Large intestine (tissue), 3 donors: ENCODE data around the gene FAM163A. TPM values are rescaled to one million over a fixed set of nuclear protein-coding genes. Genes with fewer than 3 reads are reported as not detected.
"Not testable (repeated sequence)": the region's sequence is repeated elsewhere in the genome, so short reads cannot be mapped to it uniquely, and the experiment has no call there.

ENCODE experiments used
- DNase-seq, 2 donors: peaks; one replicate each; pipeline versions ENCODE4 v3.0.0 to v3.0.0-alpha.2; 2013
- H3K27ac ChIP-seq: one replicate; pipeline ENCODE4 v1.5.1; 2013; ENCODE audit warnings: low read length
- H3K27me3 ChIP-seq: 2 replicates; pipeline ENCODE4 v1.6.1; 2013; ENCODE audit warnings: low read length; ENCODE audit not compliant: control insufficient read depth, insufficient read depth
- H3K36me3 ChIP-seq: 2 replicates; pipeline ENCODE4 v1.6.1; 2013; ENCODE audit warnings: low read length; ENCODE audit not compliant: control insufficient read depth, insufficient read depth
- H3K4me1 ChIP-seq: one replicate; pipeline ENCODE4 v1.6.1; 2013; ENCODE audit warnings: low read length; ENCODE audit not compliant: control insufficient read depth, insufficient read depth
- H3K4me3 ChIP-seq: one replicate; pipeline ENCODE4 v1.5.1; 2013; ENCODE audit warnings: low read length
- H3K9me3 ChIP-seq: one replicate; pipeline ENCODE4 v1.6.1; 2013; ENCODE audit warnings: mild to moderate bottlenecking, low read depth, low read length, moderate library complexity; ENCODE audit not compliant: control insufficient read depth
- WGBS: methylation state at CpG from one replicate; pipeline ENCODE4 v1.1.5; 2013; ENCODE audit warnings: low lambda C conversion rate; ENCODE audit not compliant: insufficient coverage; 5-methylcytosine and 5-hydroxymethylcytosine counted together
- polyA plus RNA-seq: library from polyadenylated mRNA; unstranded; fragments of 120-200 nt; gene quantifications from one replicate; pipeline ENCODE4 v1.2.1, GENCODE V29; 2013

FAM163A gene
- polyA plus RNA-seq, 1 donor = 5.5 TPM

DNA sequence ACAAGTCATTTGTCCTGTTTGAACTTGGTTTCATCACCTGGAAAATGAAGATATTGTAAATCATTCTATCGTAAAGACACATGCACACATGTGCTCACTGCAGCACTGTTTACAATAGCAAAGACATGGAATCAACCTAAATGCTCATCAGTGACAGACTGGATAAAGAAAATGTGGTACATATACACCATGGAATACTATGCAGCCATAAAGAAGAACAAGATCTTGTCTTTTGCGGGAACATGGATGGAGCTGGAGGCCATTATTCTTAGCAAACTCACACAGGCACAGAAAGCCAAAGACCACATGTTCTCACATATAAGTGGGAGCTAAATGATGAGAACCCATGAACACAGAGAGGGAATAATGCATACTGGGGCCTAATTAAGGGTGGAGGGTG is 61.3 kb downstream of the FAM163A start:
- H3K36me3 ChIP-seq, H3K4me3 ChIP-seq, H3K27ac ChIP-seq, H3K27me3 ChIP-seq, DNase-seq, H3K9me3 ChIP-seq: not testable (repeated sequence)
- WGBS = no CpG with 5 or more reads among the region's 2 CpGs
- H3K4me1 ChIP-seq = peaks cover 13% of the 10 kb centered on the region

DNA sequence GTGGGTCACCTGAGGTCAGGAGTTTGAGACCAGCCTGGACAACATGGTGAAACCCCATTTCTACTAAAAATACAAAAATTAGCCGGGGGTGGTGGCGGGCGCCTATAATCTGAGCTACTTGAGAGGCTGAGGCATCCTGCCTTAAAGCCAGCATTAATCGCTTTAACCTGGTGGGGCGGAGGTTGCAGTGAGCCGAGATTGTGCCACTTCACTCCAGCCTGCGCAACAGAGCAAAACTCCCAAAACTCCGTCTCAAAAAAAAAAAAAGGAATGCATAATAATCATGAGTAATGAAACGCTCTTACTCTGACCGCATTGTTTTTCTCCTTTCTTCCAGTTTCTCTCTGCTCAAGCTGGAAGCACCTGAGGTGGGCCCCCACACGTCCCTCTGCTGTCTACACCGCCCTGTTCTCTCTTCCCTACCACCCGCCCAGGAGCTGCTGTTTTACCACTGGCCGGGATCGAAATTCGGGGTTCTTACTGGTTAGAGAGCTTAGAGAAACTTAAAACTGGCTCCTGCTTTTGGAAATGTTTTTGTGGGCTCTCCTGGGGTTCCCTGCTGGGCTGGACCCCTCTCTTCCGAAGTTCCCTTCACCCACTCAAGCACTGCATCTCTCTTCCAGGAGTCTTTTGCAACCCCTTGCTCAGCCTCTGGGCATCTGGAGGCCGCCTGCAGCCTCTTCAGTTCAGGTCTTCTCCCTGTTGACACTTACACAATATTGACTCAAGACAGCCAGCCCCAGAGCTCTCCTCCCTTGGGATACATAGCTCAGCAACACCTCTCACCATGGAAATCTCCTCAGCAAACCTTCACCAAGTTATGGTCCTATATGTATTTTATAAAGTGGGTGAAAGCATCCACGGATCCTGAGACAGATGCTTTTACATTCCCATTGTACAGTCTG is 62.5 kb downstream of the FAM163A start:
- H3K27me3 ChIP-seq = no peaks in the 10 kb centered on the region
- H3K9me3 ChIP-seq = no peaks in the 10 kb centered on the region
- DNase-seq = no peak
- no peak overlapping the region for H3K27ac ChIP-seq
- H3K4me1 ChIP-seq = peaks cover 13% of the 10 kb centered on the region
- no peaks in the 10 kb centered on the region for H3K36me3 ChIP-seq
- WGBS = 100% methylated on average over 1 of the region's 19 CpGs
- no peak overlapping the region for H3K4me3 ChIP-seq

- Histone ChIP-seq H3K9me3 (no peaks in the 10 kb centered on the region), H3K4me3 (no peak overlapping the region), H3K4me1 (peaks cover 13% of the 10 kb centered on the region), H3K36me3 (no peaks in the 10 kb centered on the region), H3K27ac (no peak overlapping the region), H3K27me3 (no peaks in the 10 kb centered on the region)
- WGBS = no CpG with 5 or more reads among the region's 4 CpGs
- DNase-seq = no peak
These were observed 63.2 kb downstream of the FAM163A start for GRCh38 chr1:179806333-179806732.

GRCh38 chr1:179807291-179807690 is 64.2 kb downstream of the FAM163A start:
- H3K27me3 ChIP-seq = no peaks in the 10 kb centered on the region
- H3K36me3 ChIP-seq = no peaks in the 10 kb centered on the region
- peaks cover 13% of the 10 kb centered on the region for H3K4me1 ChIP-seq
- no peaks in the 10 kb centered on the region for H3K9me3 ChIP-seq
- 93% methylated on average over 3 of the region's 9 CpGs for WGBS
- H3K4me3 ChIP-seq = no peak overlapping the region
- no peak for DNase-seq
- peak overlapping the region; percentile 78 for H3K27ac ChIP-seq

- Histone ChIP-seq H3K36me3 (no peaks in the 10 kb centered on the region), H3K27me3 (no peaks in the 10 kb centered on the region), H3K9me3 (no peaks in the 10 kb centered on the region), H3K4me3 (no peak overlapping the region), H3K4me1 (peaks cover 13% of the 10 kb centered on the region), H3K27ac (peak overlapping the region; percentile 78)
- DNase-seq = peak; percentile 76 to 85
- WGBS = no CpG with 5 or more reads among the region's 11 CpGs
These were observed 64.8 kb downstream of the FAM163A start for GRCh38 chr1:179807691-179808485.

GRCh38 chr1:179808503-179808902 is 65.4 kb downstream of the FAM163A start:
- H3K9me3 ChIP-seq = no peaks in the 10 kb centered on the region
- no peaks in the 10 kb centered on the region for H3K36me3 ChIP-seq
- no peak for DNase-seq
- H3K27ac ChIP-seq = no peak overlapping the region
- WGBS = 86% methylated on average over 1 of the region's 1 CpG
- no peak overlapping the region for H3K4me3 ChIP-seq
- H3K27me3 ChIP-seq = no peaks in the 10 kb centered on the region
- peaks cover 13% of the 10 kb centered on the region for H3K4me1 ChIP-seq

DNA sequence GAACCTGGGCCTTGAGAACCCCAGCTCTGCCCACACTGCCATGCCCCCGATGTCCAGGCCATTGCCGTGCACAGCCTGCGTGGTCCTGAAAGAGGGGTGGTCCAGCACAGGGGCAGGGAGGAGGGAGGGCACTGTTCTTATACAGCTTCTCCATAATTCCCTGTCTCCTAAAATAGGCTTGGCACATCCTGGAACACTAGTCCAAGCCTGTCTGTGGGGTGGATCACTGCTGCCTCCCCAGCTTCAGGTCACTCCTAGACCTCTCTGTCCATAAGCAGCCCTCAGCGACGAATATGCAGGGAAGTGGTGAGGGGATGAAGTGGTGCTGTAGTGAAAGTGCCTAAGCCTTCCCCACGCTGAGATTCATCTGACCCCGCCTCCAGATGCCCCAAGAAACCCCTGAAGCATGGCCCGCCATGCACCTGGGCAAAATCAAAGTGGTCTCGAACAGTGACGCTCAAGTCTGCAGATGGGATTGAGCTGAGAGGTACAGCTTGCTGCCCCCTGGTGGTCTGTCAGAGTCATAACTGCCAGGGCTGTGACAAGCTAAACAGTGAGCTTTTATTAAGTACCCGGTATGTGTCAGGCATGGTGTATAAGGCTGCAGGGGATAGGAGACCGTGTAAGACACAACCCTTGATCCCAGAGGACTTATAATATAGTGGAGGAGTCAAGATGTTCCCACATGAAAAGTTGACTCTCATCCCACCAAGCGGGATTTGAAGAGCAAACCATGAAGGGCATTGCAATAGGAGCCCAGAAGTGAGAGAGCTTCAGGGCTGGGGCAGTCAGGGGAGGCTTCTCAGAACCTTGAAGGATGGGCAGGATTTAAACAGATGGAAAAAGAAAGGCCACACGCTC is 66.6 kb downstream of the FAM163A start:
- Histone ChIP-seq H3K27me3 (no peaks in the 10 kb centered on the region), H3K4me3 (no peak overlapping the region), H3K27ac (no peak overlapping the region), H3K4me1 (peaks cover 18% of the 10 kb centered on the region), H3K9me3 (no peaks in the 10 kb centered on the region), H3K36me3 (no peaks in the 10 kb centered on the region)
- peak; percentile 63 to 67 for DNase-seq
- no CpG with 5 or more reads among the region's 14 CpGs for WGBS

DNA sequence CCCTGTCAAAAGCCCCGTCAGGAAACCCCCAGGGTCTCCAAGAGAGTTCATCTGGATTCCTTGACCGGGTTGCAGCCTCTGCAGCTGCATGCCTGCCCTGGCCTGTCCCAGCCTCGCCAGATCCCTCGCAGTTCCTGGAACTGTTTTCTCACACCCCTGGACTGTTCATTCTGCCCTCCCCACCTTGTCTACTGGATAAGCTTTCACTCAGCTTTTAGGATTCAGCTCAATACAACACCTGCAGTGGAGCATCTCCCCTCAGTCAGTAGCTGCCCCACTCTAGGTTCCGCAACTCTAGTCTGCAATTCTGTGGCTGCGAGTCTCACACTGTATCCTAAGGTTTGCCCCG is 67.2 kb downstream of the FAM163A start:
- no CpG with 5 or more reads among the region's 7 CpGs for WGBS
- no peaks in the 10 kb centered on the region for H3K36me3 ChIP-seq
- H3K4me1 ChIP-seq = peaks cover 19% of the 10 kb centered on the region
- no peak overlapping the region for H3K27ac ChIP-seq
- no peaks in the 10 kb centered on the region for H3K9me3 ChIP-seq
- no peak overlapping the region for H3K4me3 ChIP-seq
- no peaks in the 10 kb centered on the region for H3K27me3 ChIP-seq
- DNase-seq = no peak

DNA sequence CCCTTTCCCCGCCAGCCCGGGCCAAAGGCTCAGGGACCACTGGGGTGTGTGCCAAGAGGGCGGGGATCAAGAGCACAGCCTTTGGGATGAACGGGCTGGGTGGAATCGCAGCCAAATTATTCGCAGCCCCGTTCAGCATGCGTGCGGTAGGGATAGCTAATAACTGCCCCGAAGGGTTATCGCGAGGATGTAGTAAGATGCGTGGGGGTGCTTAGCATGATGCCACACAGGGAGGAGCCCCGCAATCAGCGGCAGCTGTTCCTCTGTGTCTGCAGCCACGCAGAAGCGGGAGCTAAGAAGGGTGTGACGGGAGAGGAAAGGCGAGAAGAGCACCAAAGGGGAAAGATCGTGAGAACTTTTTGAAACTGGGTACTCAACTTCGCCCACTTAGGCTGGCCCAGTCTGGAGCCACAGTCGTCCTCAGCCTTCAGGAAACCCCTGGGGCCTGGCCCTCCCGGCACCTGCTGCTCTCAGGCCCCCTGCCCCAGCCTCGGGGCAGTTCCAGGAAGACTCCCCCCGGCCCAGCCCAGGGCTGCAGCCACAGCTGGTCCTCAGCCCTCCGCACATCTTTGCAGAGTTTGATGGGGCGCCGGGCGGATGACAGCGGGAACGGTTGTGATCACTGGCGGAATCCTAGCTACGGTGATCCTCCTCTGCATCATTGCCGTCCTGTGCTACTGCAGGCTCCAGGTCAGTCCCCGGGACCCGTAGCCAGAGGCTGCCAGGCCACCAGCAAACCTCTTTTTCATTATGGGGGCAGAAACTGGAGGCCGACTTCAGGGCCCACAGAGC is 69.6 kb downstream of the FAM163A start:
- DNase-seq = no peak

More for the DNA sequence above, 69.6 kb downstream of the FAM163A start:
- no peak overlapping the region for H3K4me3 ChIP-seq
- H3K27me3 ChIP-seq = no peaks in the 10 kb centered on the region
- no CpG with 5 or more reads among the region's 37 CpGs for WGBS
- no peaks in the 10 kb centered on the region for H3K9me3 ChIP-seq
- H3K36me3 ChIP-seq = no peaks in the 10 kb centered on the region
- peaks cover 14% of the 10 kb centered on the region for H3K4me1 ChIP-seq
- no peak overlapping the region for H3K27ac ChIP-seq
